ENCODE measurements around the gene STEAP4. TPM values are rescaled to one million over a fixed set of nuclear protein-coding genes. Genes with fewer than 3 reads are reported as not detected.
A peak's percentile ranks its signal among the peaks of the same experiment; 100 is the strongest.
"Not testable (repeated sequence)": the region's sequence is repeated elsewhere in the genome, so short reads cannot be mapped to it uniquely, and the experiment has no call there.

STEAP4 gene
- total RNA-seq, 1 donor from 2014 or later = 0.54 TPM

DNA sequence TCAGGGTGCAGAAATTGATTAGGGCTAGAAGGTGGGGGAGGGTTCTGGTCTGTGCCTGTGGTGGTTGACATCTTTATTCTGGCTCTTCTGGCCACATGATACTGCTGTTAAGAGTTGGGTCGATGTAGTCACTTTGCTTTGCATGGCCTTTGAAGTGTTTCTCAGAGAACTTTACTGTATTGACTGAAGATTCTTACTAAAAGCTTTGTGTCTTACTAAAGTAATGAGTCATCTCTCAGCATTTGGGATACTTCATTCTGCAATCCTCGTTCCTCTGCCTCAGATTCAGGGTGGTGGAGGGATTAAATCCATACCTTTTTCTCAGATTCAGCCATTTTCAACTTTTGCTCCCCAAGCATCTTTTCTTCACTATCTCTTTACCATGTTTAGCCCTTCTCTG, 38.6 kb downstream of the STEAP4 start:
- DNase-seq (ENCODE audit: low spot score) = no peak
- H3K27ac Mint-ChIP-seq (ENCODE audit: unreplicated experiment) = no peak overlapping the region
- TF ChIP-seq, protein P1, sequence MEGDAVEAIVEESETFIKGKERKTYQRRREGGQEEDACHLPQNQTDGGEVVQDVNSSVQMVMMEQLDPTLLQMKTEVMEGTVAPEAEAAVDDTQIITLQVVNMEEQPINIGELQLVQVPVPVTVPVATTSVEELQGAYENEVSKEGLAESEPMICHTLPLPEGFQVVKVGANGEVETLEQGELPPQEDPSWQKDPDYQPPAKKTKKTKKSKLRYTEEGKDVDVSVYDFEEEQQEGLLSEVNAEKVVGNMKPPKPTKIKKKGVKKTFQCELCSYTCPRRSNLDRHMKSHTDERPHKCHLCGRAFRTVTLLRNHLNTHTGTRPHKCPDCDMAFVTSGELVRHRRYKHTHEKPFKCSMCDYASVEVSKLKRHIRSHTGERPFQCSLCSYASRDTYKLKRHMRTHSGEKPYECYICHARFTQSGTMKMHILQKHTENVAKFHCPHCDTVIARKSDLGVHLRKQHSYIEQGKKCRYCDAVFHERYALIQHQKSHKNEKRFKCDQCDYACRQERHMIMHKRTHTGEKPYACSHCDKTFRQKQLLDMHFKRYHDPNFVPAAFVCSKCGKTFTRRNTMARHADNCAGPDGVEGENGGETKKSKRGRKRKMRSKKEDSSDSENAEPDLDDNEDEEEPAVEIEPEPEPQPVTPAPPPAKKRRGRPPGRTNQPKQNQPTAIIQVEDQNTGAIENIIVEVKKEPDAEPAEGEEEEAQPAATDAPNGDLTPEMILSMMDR (IDR thresholded peaks at IDR 0.05; ENCODE audit: unreplicated experiment) = no peak
- H3K4me3 Mint-ChIP-seq (ENCODE audit: unreplicated experiment) = no peak overlapping the region
- peaks cover 9% of the 10 kb centered on the region for H3K36me3 Mint-ChIP-seq (ENCODE audit: low read depth, unreplicated experiment)
- H3K9me3 Mint-ChIP-seq (ENCODE audit: unreplicated experiment) = peaks cover 5% of the 10 kb centered on the region
- H3K4me1 Mint-ChIP-seq (ENCODE audit: unreplicated experiment) = peaks cover 10% of the 10 kb centered on the region
- H3K27me3 Mint-ChIP-seq (ENCODE audit: unreplicated experiment) = peaks cover 4% of the 10 kb centered on the region

- peak overlapping the region; percentile 28 for H3K27ac Mint-ChIP-seq (ENCODE audit: unreplicated experiment)
- peak overlapping the region; percentile 23 for H3K4me3 Mint-ChIP-seq (ENCODE audit: unreplicated experiment)
- peaks cover 3% of the 10 kb centered on the region for H3K4me1 Mint-ChIP-seq (ENCODE audit: unreplicated experiment)
- no peak for DNase-seq (ENCODE audit: low spot score)
- peaks cover 5% of the 10 kb centered on the region for H3K9me3 Mint-ChIP-seq (ENCODE audit: unreplicated experiment)
- H3K36me3 Mint-ChIP-seq (ENCODE audit: low read depth, unreplicated experiment) = peaks cover 9% of the 10 kb centered on the region
- peaks cover 4% of the 10 kb centered on the region for H3K27me3 Mint-ChIP-seq (ENCODE audit: unreplicated experiment)
- TF ChIP-seq, protein P1 (IDR thresholded peaks at IDR 0.05; ENCODE audit: unreplicated experiment) = no peak
Observed at GRCh38 chr7:88267421-88267820, 39.3 kb downstream of the STEAP4 start.

DNA sequence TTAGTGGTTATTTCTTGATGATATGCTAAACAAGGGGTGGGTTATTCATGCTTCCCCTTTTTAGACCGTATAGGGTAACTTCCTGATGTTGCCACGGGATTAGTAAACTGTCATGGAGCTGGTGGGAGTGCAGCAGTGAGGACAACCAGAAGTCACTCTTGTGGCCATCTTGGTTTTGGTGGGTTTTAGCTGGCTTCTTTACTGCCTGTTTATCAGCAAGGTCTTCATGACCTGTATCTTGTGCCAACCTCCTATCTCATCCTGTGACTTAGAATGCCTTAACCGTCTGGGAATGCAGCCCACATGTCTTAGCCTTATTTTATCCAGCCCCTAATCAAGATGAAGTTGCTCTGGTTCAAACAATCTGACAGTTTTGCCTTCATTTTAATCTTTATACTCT, 41.7 kb downstream of the STEAP4 start:
- not testable (repeated sequence) for DNase-seq (ENCODE audit: low spot score); H3K36me3 Mint-ChIP-seq (ENCODE audit: low read depth, unreplicated experiment); H3K4me3 Mint-ChIP-seq (ENCODE audit: unreplicated experiment); H3K9me3 Mint-ChIP-seq (ENCODE audit: unreplicated experiment); H3K4me1 Mint-ChIP-seq (ENCODE audit: unreplicated experiment); H3K27ac Mint-ChIP-seq (ENCODE audit: unreplicated experiment); H3K27me3 Mint-ChIP-seq (ENCODE audit: unreplicated experiment)

- Mint-ChIP-seq H3K4me1 (ENCODE audit: unreplicated experiment) (no peaks in the 10 kb centered on the region), H3K27me3 (ENCODE audit: unreplicated experiment) (peaks cover 4% of the 10 kb centered on the region), H3K4me3 (ENCODE audit: unreplicated experiment) (no peak overlapping the region), H3K36me3 (ENCODE audit: low read depth, unreplicated experiment) (peaks cover 7% of the 10 kb centered on the region), H3K9me3 (ENCODE audit: unreplicated experiment) (peaks cover 4% of the 10 kb centered on the region), H3K27ac (ENCODE audit: unreplicated experiment) (no peak overlapping the region)
- TF ChIP-seq, protein P1 (IDR thresholded peaks at IDR 0.05; ENCODE audit: unreplicated experiment) = no peak
- DNase-seq (ENCODE audit: low spot score) = no peak
Observed at GRCh38 chr7:88262562-88262961, 44.1 kb downstream of the STEAP4 start.

GRCh38 chr7:88260719-88261118, 46.0 kb downstream of the STEAP4 start:
- no peak overlapping the region for H3K27ac Mint-ChIP-seq (ENCODE audit: unreplicated experiment)
- no peak overlapping the region for H3K4me3 Mint-ChIP-seq (ENCODE audit: unreplicated experiment)
- peaks cover 1% of the 10 kb centered on the region for H3K27me3 Mint-ChIP-seq (ENCODE audit: unreplicated experiment)
- H3K4me1 Mint-ChIP-seq (ENCODE audit: unreplicated experiment) = no peaks in the 10 kb centered on the region
- peaks cover 3% of the 10 kb centered on the region for H3K36me3 Mint-ChIP-seq (ENCODE audit: low read depth, unreplicated experiment)
- DNase-seq (ENCODE audit: low spot score) = no peak
- TF ChIP-seq, protein P1 (IDR thresholded peaks at IDR 0.05; ENCODE audit: unreplicated experiment) = no peak
- H3K9me3 Mint-ChIP-seq (ENCODE audit: unreplicated experiment) = no peaks in the 10 kb centered on the region
